ENCODE measurements around the gene BAHCC1. TPM values are rescaled to one million over a fixed set of nuclear protein-coding genes. Genes with fewer than 3 reads are reported as not detected.

Gene BAHCC1
- total RNA-seq, 1 experiment from 2014 or later, result 74.2 TPM

DNA sequence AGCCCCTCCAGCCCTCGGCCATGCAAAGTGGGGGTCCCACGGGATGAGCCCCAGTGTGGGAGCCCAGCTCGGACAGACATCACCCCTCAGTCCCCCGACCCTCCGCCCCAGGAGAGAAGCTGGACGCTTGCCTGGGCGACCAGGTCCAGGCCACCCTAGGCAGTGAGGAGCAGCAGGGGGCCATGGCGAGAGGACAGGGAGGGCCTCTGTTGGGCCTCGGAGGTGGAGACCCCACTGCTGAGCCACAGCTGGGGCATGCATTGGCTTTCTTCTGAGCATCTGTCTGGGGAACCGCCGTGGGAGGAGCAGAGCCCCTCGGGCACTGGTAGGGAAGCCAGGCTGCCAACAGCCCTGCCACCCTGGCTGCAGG, 104.3 kb downstream of the BAHCC1 start:
- no peak overlapping the region for H3K4me3 ChIP-seq (ENCODE audit: low read depth, low read length, poor library complexity, severe bottlenecking)
- ChIA-PET CTCF (no interaction called here), POLR2A (ENCODE audit: low non-redundant PET) (interaction anchor here (0.7 to 1.0 kb wide), 2 partner anchors 14 to 69 kb away, joined by 3 to 4 read pairs; no protein-coding TSS in a partner anchor)
- TF ChIP-seq EZH2 (IDR thresholded peaks at IDR 0.05; ENCODE audit: borderline replicate concordance, low read depth, low read length, poor library complexity, severe bottlenecking), result no peak
- TF ChIP-seq, protein P1, sequence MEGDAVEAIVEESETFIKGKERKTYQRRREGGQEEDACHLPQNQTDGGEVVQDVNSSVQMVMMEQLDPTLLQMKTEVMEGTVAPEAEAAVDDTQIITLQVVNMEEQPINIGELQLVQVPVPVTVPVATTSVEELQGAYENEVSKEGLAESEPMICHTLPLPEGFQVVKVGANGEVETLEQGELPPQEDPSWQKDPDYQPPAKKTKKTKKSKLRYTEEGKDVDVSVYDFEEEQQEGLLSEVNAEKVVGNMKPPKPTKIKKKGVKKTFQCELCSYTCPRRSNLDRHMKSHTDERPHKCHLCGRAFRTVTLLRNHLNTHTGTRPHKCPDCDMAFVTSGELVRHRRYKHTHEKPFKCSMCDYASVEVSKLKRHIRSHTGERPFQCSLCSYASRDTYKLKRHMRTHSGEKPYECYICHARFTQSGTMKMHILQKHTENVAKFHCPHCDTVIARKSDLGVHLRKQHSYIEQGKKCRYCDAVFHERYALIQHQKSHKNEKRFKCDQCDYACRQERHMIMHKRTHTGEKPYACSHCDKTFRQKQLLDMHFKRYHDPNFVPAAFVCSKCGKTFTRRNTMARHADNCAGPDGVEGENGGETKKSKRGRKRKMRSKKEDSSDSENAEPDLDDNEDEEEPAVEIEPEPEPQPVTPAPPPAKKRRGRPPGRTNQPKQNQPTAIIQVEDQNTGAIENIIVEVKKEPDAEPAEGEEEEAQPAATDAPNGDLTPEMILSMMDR (conservative IDR thresholded peaks at IDR 0.05; ENCODE audit: low read depth, low read length), result no peak
- no peak for DNase-seq (ENCODE audit: low spot score)
- BruUV-seq (replicated peaks), result no TSS peak
- no peak overlapping the region for H3K27ac ChIP-seq (ENCODE audit: low read depth, low read length, poor library complexity, severe bottlenecking)
- intact Hi-C loops (cut with micrococcal nuclease; ENCODE audit: unreplicated experiment), result no loop called here
- H3K4me1 ChIP-seq (ENCODE audit: insufficient read depth, low read length, poor library complexity, severe bottlenecking), result no peaks in the 10 kb centered on the region
- no peaks in the 10 kb centered on the region for H3K27me3 ChIP-seq (replicated peaks; ENCODE audit: insufficient read depth, low read depth, low read length, poor library complexity)
- no peaks in the 10 kb centered on the region for H3K36me3 ChIP-seq (ENCODE audit: insufficient read depth, low read length, poor library complexity, severe bottlenecking)
- no peaks in the 10 kb centered on the region for H3K9me3 ChIP-seq (ENCODE audit: low read depth, low read length, poor library complexity, severe bottlenecking)

DNA sequence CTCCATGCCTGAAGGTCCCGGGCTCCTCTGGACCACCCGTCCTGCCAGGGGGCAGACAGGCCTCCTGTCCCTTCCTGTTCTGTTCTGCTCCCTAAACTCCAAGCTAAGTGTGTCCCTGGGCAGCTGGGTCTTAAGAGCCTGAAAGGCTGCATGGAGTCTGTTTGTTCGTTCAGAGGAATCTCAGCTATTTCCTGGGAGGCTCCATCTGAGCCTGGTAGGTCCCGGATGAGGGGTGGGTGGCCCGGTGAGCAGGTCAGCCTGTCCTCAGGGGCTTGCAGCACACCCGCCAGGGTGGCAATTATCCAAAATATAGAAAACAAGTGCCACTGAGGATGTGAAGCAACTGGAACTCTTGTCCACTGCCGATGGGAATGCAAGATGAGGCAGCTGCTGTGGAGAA, 104.8 kb downstream of the BAHCC1 start:
- Histone ChIP-seq H3K4me3 (ENCODE audit: low read depth, low read length, poor library complexity, severe bottlenecking) (no peak overlapping the region), H3K9me3 (ENCODE audit: low read depth, low read length, poor library complexity, severe bottlenecking) (no peaks in the 10 kb centered on the region), H3K4me1 (ENCODE audit: insufficient read depth, low read length, poor library complexity, severe bottlenecking) (no peaks in the 10 kb centered on the region), H3K27ac (ENCODE audit: low read depth, low read length, poor library complexity, severe bottlenecking) (no peak overlapping the region), H3K36me3 (ENCODE audit: insufficient read depth, low read length, poor library complexity, severe bottlenecking) (no peaks in the 10 kb centered on the region), H3K27me3 (replicated peaks; ENCODE audit: insufficient read depth, low read depth, low read length, poor library complexity) (no peaks in the 10 kb centered on the region)
- POLR2A ChIA-PET (ENCODE audit: low non-redundant PET), result interaction anchor here (0.7 to 1.0 kb wide), 2 partner anchors 14 to 69 kb away, joined by 3 to 4 read pairs; no protein-coding TSS in a partner anchor
- BruUV-seq (replicated peaks), result no TSS peak
- no peak for TF ChIP-seq EZH2 (IDR thresholded peaks at IDR 0.05; ENCODE audit: borderline replicate concordance, low read depth, low read length, poor library complexity, severe bottlenecking)
- TF ChIP-seq, protein P1 (conservative IDR thresholded peaks at IDR 0.05; ENCODE audit: low read depth, low read length), result no peak
- CTCF ChIA-PET, result no interaction called here
- no peak for DNase-seq (ENCODE audit: low spot score)
- intact Hi-C loops (cut with micrococcal nuclease; ENCODE audit: unreplicated experiment), result no loop called here

DNA sequence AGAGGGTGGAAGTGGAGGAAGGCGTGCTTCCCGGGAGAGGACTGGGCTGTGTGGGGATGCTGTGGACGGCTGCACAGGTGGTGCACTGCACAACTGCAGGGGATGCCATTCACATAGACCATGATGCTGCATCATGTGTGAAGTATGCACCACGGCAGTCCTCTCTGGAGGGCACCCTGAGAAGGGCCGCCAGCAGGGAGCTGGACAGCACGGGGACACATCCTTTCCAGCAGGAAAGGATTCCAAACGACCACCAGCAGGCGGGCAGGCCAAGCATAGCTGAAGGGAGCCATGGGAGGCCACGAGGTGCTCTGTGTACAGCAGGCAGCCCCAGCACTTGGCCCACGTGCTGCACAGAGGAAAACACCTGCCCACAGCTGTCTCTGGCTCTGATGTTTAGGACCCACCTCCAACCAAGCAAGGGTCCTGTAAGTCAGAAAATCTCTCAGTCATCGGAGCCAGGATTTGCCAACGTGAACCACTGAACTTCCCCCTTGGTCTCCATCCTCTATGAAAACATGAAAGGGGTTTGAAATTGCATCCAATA, 107.3 kb downstream of the BAHCC1 start:
- Histone ChIP-seq H3K27ac (ENCODE audit: low read depth, low read length, poor library complexity, severe bottlenecking) (no peak overlapping the region), H3K4me1 (ENCODE audit: insufficient read depth, low read length, poor library complexity, severe bottlenecking) (no peaks in the 10 kb centered on the region), H3K27me3 (replicated peaks; ENCODE audit: insufficient read depth, low read depth, low read length, poor library complexity) (no peaks in the 10 kb centered on the region), H3K36me3 (ENCODE audit: insufficient read depth, low read length, poor library complexity, severe bottlenecking) (no peaks in the 10 kb centered on the region), H3K4me3 (ENCODE audit: low read depth, low read length, poor library complexity, severe bottlenecking) (no peak overlapping the region), H3K9me3 (ENCODE audit: low read depth, low read length, poor library complexity, severe bottlenecking) (no peaks in the 10 kb centered on the region)
- intact Hi-C loops (cut with micrococcal nuclease; ENCODE audit: unreplicated experiment), result no loop called here
- ChIA-PET POLR2A (ENCODE audit: low non-redundant PET) (no interaction called here), CTCF (no interaction called here)
- BruUV-seq (replicated peaks), result no TSS peak
- DNase-seq (ENCODE audit: low spot score), result no peak
- TF ChIP-seq EZH2 (IDR thresholded peaks at IDR 0.05; ENCODE audit: borderline replicate concordance, low read depth, low read length, poor library complexity, severe bottlenecking), result no peak
- TF ChIP-seq, protein P1 (conservative IDR thresholded peaks at IDR 0.05; ENCODE audit: low read depth, low read length), result no peak
